Breast epithelium (tissue), 4 donors: ENCODE results near the gene SEMA4D. TPM values are rescaled to one million over a fixed set of nuclear protein-coding genes. Genes with fewer than 3 reads are reported as not detected.
A peak's percentile ranks its signal among the peaks of the same experiment; 100 is the strongest.

ENCODE experiments used
- DNase-seq, 2 donors: peaks; one replicate each; pipeline ENCODE4 v3.0.0-alpha.2; 2019; ENCODE audit warnings: low spot score in 2 of 2
- H3K27ac ChIP-seq, 2 donors: fragments of 200-600 bp; sonication (generic) in 1 of 2; one replicate each; pipeline ENCODE4 v1.5.1; 2016 to 2019; ENCODE audit warnings: mild to moderate bottlenecking in 1 of 2
- H3K27me3 ChIP-seq, 2 donors: fragments of 200-600 bp; sonication (generic) in 1 of 2; one replicate each; pipeline versions ENCODE4 v1.5.1 to v1.6.0; 2017 to 2019; ENCODE audit warnings: control low read depth in 1 of 2, mild to moderate bottlenecking in 1 of 2
- H3K36me3 ChIP-seq: fragments of 200-600 bp; one replicate; pipeline ENCODE4 v1.5.1; 2019
- H3K4me1 ChIP-seq, 2 donors: fragments of 200-600 bp; sonication (generic); one replicate each; pipeline ENCODE4 v1.5.1; 2016 to 2019; ENCODE audit warnings: control low read depth in 1 of 2
- H3K4me3 ChIP-seq, 3 donors: fragments of 200-600 bp; sonication (generic); 1 replicate in 2 of 3; 2 replicates in 1 of 3; pipeline ENCODE4 v1.5.1; 2016 to 2019; ENCODE audit warnings: mild to moderate bottlenecking in 3 of 3, moderate library complexity in 2 of 3
- H3K9me3 ChIP-seq, 2 donors: fragments of 200-600 bp; sonication (generic) in 1 of 2; one replicate each; pipeline ENCODE4 v1.5.1; 2016 to 2019; ENCODE audit warnings: control low read depth in 1 of 2
- POLR2A ChIP-seq: fragments of 450-650 bp; IDR thresholded peaks from one replicate; pipeline ENCODE4 v1.6.1; 2016; ENCODE audit warnings: antibody characterized with exemption, mild to moderate bottlenecking, moderate library complexity
- POLR2AphosphoS5 ChIP-seq, 3 donors: sonication (generic); formaldehyde crosslinking; IDR thresholded peaks; one replicate each; pipeline ENCODE4 v1.6.1; 2017; ENCODE audit warnings: antibody characterized with exemption in 3 of 3
- intact Hi-C: fragments of 100-400 bp; cut with DNase I; formaldehyde crosslinking; loops from one replicate; pipeline ENCODE4 v1.15.1; 2023; ENCODE audit warnings: low total_unique reads
- total RNA-seq, 3 donors: library from RNA; depleted of rRNA; stranded (reverse); fragments of >200 nt; gene quantifications; one replicate each; pipeline ENCODE4 v1.1.0, GENCODE V29; 2016
- TF ChIP-seq, protein P1 (sequence below), 3 donors: fragments of 450-650 bp; IDR thresholded peaks; one replicate each; pipeline ENCODE4 v1.5.1; 2016 to 2017; ENCODE audit warnings: antibody characterized with exemption in 3 of 3, mild to moderate bottlenecking in 3 of 3, moderate library complexity in 3 of 3

The SEMA4D gene
- total RNA-seq, 3 donors from 2014 or later: 9.9 to 24.6 (median 16.1) TPM

DNA sequence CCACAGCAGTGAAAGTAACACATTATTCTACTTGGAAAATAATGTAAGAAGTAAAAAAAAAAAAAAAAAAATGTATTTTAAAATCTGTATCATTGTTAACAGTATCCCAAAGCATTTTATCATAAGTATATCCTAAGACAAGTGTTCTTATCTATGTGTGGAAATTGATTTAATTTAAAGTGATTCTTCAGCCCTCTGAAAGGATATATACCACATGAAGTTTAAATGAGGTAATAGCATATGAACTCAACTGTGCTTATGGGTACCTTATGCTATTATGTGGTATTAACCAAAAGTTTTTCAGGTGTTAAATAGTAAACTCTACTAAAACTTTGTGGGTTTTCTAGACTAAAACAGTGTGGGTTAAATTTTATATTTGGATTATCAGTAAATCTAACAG lies 182.4 kb downstream of the SEMA4D start:
- H3K4me3 ChIP-seq: no peak overlapping the region
- peaks cover 0 to 8% of the 10 kb centered on the region in 2 donors for H3K4me1 ChIP-seq
- H3K27ac ChIP-seq: no peak overlapping the region
- no peaks in the 10 kb centered on the region for H3K27me3 ChIP-seq
- intact Hi-C loops: no loop called here
- no peaks in the 10 kb centered on the region for H3K9me3 ChIP-seq
- TF ChIP-seq POLR2A (no peak), POLR2AphosphoS5 (IDR thresholded peaks at IDR 0.05) (no peak)
- TF ChIP-seq, protein P1, sequence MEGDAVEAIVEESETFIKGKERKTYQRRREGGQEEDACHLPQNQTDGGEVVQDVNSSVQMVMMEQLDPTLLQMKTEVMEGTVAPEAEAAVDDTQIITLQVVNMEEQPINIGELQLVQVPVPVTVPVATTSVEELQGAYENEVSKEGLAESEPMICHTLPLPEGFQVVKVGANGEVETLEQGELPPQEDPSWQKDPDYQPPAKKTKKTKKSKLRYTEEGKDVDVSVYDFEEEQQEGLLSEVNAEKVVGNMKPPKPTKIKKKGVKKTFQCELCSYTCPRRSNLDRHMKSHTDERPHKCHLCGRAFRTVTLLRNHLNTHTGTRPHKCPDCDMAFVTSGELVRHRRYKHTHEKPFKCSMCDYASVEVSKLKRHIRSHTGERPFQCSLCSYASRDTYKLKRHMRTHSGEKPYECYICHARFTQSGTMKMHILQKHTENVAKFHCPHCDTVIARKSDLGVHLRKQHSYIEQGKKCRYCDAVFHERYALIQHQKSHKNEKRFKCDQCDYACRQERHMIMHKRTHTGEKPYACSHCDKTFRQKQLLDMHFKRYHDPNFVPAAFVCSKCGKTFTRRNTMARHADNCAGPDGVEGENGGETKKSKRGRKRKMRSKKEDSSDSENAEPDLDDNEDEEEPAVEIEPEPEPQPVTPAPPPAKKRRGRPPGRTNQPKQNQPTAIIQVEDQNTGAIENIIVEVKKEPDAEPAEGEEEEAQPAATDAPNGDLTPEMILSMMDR (IDR thresholded peaks at IDR 0.05): no peak
- H3K36me3 ChIP-seq: no peaks in the 10 kb centered on the region
- DNase-seq: no peak

DNA sequence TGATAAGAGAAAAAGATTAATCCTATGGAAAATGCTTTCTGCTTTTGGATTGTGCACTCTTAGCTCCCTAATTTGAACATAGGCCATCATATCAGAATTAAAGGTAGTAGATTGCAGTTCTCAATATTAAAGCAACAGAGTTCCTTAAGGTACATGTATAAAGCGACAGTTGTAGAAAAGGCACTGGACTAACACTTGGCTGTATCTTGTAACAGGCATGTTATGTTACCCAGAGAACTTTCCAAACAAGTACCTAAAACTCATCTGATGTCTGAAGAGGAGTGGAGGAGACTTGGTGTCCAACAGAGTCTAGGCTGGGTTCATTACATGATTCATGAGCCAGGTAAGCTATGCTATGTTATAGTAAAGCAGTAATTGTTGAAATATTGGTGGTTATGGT lies 183.0 kb downstream of the SEMA4D start:
- intact Hi-C loops: no loop called here

DNA sequence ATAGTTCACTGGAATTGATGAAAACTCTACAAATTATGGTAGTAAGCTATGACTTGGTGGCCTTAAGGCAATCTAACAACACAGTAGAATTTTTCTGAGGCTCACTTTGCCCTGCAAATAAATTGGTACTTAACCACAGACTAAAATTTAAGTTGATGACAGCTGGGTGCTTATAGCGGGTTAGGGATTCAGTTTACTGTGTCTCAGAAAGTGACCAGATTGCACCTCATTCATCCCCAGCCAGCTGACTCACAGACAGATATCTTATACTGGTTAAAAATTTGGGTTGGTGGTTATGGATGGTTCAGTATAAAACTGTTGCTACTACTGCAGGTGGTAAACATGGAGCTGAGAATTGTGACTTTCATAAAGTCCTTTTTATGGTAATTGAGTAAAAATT lies 184.1 kb downstream of the SEMA4D start:
- Histone ChIP-seq H3K36me3 (no peaks in the 10 kb centered on the region), H3K9me3 (no peaks in the 10 kb centered on the region), H3K4me3 (no peak overlapping the region), H3K27ac (no peak overlapping the region), H3K4me1 (peaks cover 0 to 8% of the 10 kb centered on the region in 2 donors), H3K27me3 (no peaks in the 10 kb centered on the region)
- intact Hi-C loops: no loop called here
- TF ChIP-seq POLR2A: no peak
- TF ChIP-seq, protein P1 (IDR thresholded peaks at IDR 0.05): no peak
- TF ChIP-seq POLR2AphosphoS5 (IDR thresholded peaks at IDR 0.05): no peak
- DNase-seq: no peak

More for the DNA sequence above, 183.0 kb downstream of the SEMA4D start:
- no peaks in the 10 kb centered on the region for H3K27me3 ChIP-seq
- H3K36me3 ChIP-seq: no peaks in the 10 kb centered on the region
- H3K4me1 ChIP-seq: peaks cover 0 to 8% of the 10 kb centered on the region in 2 donors
- no peak overlapping the region for H3K27ac ChIP-seq
- TF ChIP-seq, protein P1 (IDR thresholded peaks at IDR 0.05): no peak
- TF ChIP-seq POLR2AphosphoS5 (IDR thresholded peaks at IDR 0.05): no peak
- DNase-seq: no peak
- no peak overlapping the region for H3K4me3 ChIP-seq
- no peaks in the 10 kb centered on the region for H3K9me3 ChIP-seq

DNA sequence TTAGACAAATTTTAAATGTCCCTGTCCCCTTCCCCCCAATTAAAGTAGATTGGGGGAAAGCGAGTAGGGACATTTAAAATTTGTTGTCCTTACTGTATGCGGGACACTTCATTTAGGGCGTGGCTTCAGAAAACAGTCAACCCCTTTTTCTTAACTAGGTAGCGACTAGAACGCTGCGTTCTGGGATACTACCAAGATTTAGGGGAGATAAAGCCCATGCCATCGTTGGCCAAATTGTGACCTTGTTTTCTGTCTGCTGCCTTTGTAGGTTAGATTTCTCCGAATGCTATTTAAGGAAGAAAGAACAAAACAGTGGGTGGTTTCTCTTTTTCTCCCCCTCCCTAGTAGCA lies 185.7 kb downstream of the SEMA4D start:
- DNase-seq: no peak
- Histone ChIP-seq H3K9me3 (no peaks in the 10 kb centered on the region), H3K36me3 (no peaks in the 10 kb centered on the region), H3K27me3 (no peaks in the 10 kb centered on the region), H3K4me1 (peaks cover 0 to 8% of the 10 kb centered on the region in 2 donors), H3K27ac (no peak overlapping the region), H3K4me3 (peak overlapping the region; percentile 74 to 87 (median 85))
- TF ChIP-seq POLR2A: no peak
- TF ChIP-seq POLR2AphosphoS5 (IDR thresholded peaks at IDR 0.05): no peak
- TF ChIP-seq, protein P1 (IDR thresholded peaks at IDR 0.05): no peak
- intact Hi-C loops: no loop called here

DNA sequence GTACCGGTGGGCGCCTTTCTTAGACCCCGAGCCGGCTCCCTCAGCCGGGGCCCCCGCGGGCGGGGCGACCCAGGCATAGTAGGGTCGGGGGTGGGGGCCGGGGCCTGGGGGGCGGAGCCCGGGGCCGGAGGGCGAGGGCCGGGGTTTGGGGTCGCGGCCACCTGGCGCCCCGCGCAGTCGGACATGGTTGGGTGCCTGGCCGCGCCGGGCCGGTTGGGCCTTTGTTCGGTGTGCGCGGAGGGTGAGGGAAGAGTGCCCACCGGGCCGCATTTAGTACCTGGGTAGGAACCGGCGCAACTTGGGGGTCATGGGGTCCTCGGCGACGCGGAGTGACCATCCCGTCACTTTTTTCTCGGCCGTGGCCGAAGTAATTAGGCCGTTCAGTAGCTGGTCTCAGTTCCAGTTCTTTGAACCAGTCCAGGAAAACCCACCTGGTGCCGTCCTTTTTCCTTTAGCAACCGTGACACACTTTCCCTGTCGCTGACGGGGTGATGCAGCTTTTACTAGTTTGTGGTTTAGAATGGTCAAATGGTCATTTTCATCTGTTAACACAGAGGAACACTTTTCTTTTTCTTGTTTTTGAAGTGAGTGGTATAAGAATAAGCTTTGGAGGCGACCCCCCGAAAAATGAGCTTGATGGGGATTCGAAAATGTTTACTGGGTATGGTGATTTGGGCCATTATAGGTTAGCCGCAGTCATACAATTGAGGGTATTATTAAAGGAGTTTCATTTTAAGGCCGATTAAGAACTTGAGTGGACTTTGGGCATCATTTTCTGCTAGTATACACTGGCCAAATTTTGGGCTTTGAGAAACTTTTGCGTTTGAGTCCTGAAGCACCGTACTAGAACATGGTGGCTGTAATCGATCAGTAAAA lies 186.3 kb downstream of the SEMA4D start:
- TF ChIP-seq POLR2AphosphoS5 (IDR thresholded peaks at IDR 0.05) (no peak), POLR2A (no peak)
- TF ChIP-seq, protein P1 (IDR thresholded peaks at IDR 0.05): no peak
- peak overlapping the region; percentile 28 to 100 for H3K27ac ChIP-seq
- no peak for DNase-seq

More for the DNA sequence above, 186.3 kb downstream of the SEMA4D start:
- Histone ChIP-seq H3K27me3 (no peaks in the 10 kb centered on the region), H3K36me3 (no peaks in the 10 kb centered on the region), H3K9me3 (no peaks in the 10 kb centered on the region), H3K4me1 (peaks cover 0 to 8% of the 10 kb centered on the region in 2 donors), H3K4me3 (peak overlapping the region; percentile 74 to 87 (median 85))
- intact Hi-C loops: no loop called here
